K562 (cell line): ENCODE results near the gene ANKRD6.

Experiments used
- ASH1L ChIP-seq: fragments of 450-650 bp; IDR thresholded peaks from 2 replicates; pipeline ENCODE4 v1.6.1; 2018; ENCODE audit warnings: borderline replicate concordance, mild to moderate bottlenecking, low read depth; ENCODE audit not compliant: partially characterized antibody
- ATF2 ChIP-seq: sonication (generic); formaldehyde crosslinking; IDR thresholded peaks from 2 replicates; pipeline ENCODE4 v1.8.1; 2022; ENCODE audit warnings: missing genetic modification reagents
- ELK1 ChIP-seq: sonication (generic); formaldehyde crosslinking; IDR thresholded peaks from 2 replicates; pipeline ENCODE4 v1.8.1; 2022; ENCODE audit warnings: missing genetic modification reagents
- GABPA ChIP-seq: fragments of 200-800 bp; sonication (Bioruptor generic); conservative IDR thresholded peaks from 2 replicates; pipeline ENCODE4 v1.6.1; 2016; ENCODE audit warnings: low read depth, missing genetic modification characterization, missing compliant biosample characterization
- IRF2 ChIP-seq: sonication (generic); formaldehyde crosslinking; IDR thresholded peaks from 2 replicates; pipeline ENCODE4 v1.8.1; 2022; ENCODE audit warnings: mild to moderate bottlenecking, missing genetic modification reagents
- NFXL1 ChIP-seq: fragments of 450-650 bp; formaldehyde crosslinking; IDR thresholded peaks from 2 replicates; pipeline ENCODE4 v1.4.0; 2021; ENCODE audit warnings: mild to moderate bottlenecking
- RAD51 ChIP-seq: fragments of 450-650 bp; IDR thresholded peaks from 2 replicates; pipeline ENCODE4 v1.7.1; 2016; ENCODE audit warnings: low read depth, mild to moderate bottlenecking, borderline replicate concordance
- ZNF384 ChIP-seq: IDR thresholded peaks from 2 replicates; pipeline ENCODE4 v1.6.1; 2012; ENCODE audit warnings: low read depth, low read length, improper control_type of control experiment

- TF ChIP-seq IRF2 (CRISPR knock-in tag) (no peak), ASH1L (no peak), NFXL1 (CRISPR knock-in tag) (no peak), ELK1 (CRISPR knock-in tag) (no peak), GABPA (tag) (no peak), ATF2 (CRISPR knock-in tag) (no peak), ZNF384 (no peak), RAD51 (no peak)
Measured at GRCh38 chr6:89616531-89616930, 183.6 kb downstream of the ANKRD6 start.
